GM12875 (cell line): ENCODE results near the gene CST1.

Experiments used
- H3K4me3 ChIP-seq: one replicate; pipeline ENCODE4 v1.5.1; 2011; ENCODE audit warnings: low read depth, low read length, control low read depth
- CTCF ChIP-seq: IDR thresholded peaks from 2 replicates; pipeline ENCODE4 v1.5.1; 2011; ENCODE audit warnings: low read depth, mild to moderate bottlenecking, control low read depth, inconsistent platforms, low read length, moderate library complexity, borderline replicate concordance; ENCODE audit not compliant: insufficient read depth

CST1 gene

GRCh38 chr20:23710771-23711170 lies 40.0 kb downstream of the CST1 start:
- no peak overlapping the region for H3K4me3 ChIP-seq
- no peak for TF ChIP-seq CTCF

DNA sequence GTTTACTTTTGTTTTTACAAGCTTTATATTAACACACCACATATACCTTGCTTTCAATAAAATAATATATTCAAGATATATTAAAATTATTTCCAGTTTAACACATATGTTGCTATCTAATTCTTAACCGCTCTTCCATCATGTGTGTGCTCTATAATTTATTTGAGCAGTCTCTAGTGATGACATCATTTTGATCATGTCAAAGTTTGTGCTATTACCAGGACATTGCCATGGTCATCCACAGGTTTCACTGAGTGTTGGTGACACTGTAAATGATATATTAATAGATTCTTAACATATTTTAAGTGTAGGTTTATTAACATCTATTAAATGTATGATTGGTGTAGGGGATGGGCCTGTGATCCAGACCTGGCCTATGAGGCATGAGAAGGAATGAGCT lies 44.8 kb downstream of the CST1 start:
- TF ChIP-seq CTCF: no peak
- no peak overlapping the region for H3K4me3 ChIP-seq

DNA sequence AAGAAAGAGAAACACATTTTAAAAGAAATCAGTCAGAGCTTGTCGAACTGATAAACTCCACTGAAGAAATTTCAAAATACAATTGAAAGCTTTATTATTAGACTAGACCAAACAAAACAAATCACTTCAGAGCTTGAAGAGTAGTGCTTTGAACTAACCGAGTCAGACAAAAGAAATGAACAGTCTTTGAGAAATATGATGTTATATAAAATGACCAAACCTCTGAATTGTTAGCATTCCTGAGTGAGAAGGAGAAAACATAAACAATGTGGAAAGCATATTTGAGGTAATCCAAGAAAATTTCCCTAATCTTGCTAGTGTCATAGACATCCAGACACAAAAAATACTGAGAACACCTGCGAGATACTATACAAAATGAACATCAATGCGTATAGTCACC lies 48.7 kb downstream of the CST1 start:
- no peak for TF ChIP-seq CTCF
- no peak overlapping the region for H3K4me3 ChIP-seq

DNA sequence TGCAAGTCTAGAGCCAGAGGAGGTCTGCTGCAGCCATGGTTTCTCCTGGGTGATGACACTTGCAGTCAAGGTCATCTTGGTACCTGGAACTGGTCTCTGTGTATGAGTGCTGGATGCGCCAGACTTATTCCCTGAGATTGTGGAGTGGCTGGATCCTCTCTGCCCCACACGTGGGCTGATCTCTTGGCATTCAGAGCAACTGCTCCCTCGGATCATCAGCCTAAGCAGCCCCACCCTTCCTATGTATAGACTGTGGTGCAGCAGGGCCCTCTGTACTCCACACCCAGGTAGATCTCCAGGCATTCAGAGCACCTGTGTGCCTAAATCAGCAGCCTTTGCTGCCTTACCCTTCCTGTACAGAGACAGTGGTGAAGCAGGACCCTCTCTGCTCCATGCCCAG lies 49.8 kb downstream of the CST1 start:
- H3K4me3 ChIP-seq: no peak overlapping the region
- no peak for TF ChIP-seq CTCF

- no peak for TF ChIP-seq CTCF
- H3K4me3 ChIP-seq: no peak overlapping the region
These were observed 52.8 kb downstream of the CST1 start for GRCh38 chr20:23697947-23698346.
